GM23338 (cell line): ENCODE data around the gene PKP2. TPM values are rescaled to one million over a fixed set of nuclear protein-coding genes. Genes with fewer than 3 reads are reported as not detected.

Experiments used
- ATAC-seq: fragments of 200-7000 bp; cut with Tn5 transposase; 3 replicates; pipeline ENCODE4 v1.9.1; 2020
- DNase-seq: peaks from one replicate; pipeline ENCODE4 v3.0.0-alpha.2; 2015; ENCODE audit warnings: low spot score
- H2AFZ ChIP-seq: fragments of 200-600 bp; sonication (generic); 2 replicates; pipeline ENCODE4 v1.8.0; 2016; ENCODE audit warnings: antibody characterized with exemption, mild to moderate bottlenecking, moderate library complexity
- H3F3A ChIP-seq: fragments of 200-600 bp; sonication (generic); replicated peaks from 2 replicates; pipeline ENCODE4 v1.8.0; 2017; ENCODE audit warnings: antibody characterized with exemption, mixed run types, low read depth
- H3K27ac ChIP-seq: fragments of 200-600 bp; sonication (generic); 2 replicates; pipeline ENCODE4 v1.6.1; 2016; ENCODE audit warnings: low read depth
- H3K27me3 ChIP-seq: fragments of 200-600 bp; sonication (generic); 2 replicates; pipeline ENCODE4 v1.8.0; 2016; ENCODE audit warnings: mild to moderate bottlenecking, mixed run types, moderate library complexity; ENCODE audit not compliant: insufficient read depth
- H3K36me3 ChIP-seq: fragments of 200-600 bp; sonication (generic); 2 replicates; pipeline ENCODE4 v1.8.0; 2016; ENCODE audit warnings: mild to moderate bottlenecking; ENCODE audit not compliant: insufficient read depth
- H3K4me1 ChIP-seq: fragments of 200-600 bp; sonication (generic); 2 replicates; pipeline ENCODE4 v1.8.0; 2016; ENCODE audit warnings: mild to moderate bottlenecking, moderate library complexity; ENCODE audit not compliant: insufficient read depth
- H3K4me2 ChIP-seq: fragments of 200-600 bp; sonication (generic); 2 replicates; pipeline ENCODE4 v1.7.1; 2017; ENCODE audit warnings: mixed run types
- H3K4me3 ChIP-seq: fragments of 200-600 bp; sonication (generic); 2 replicates; pipeline ENCODE4 v1.6.1; 2016; ENCODE audit warnings: mixed run types
- H3K79me2 ChIP-seq: fragments of 200-600 bp; sonication (generic); replicated peaks from 2 replicates; pipeline ENCODE4 v1.8.0; 2017; ENCODE audit warnings: mild to moderate bottlenecking; ENCODE audit not compliant: insufficient read depth
- H3K9me2 ChIP-seq: fragments of 200-600 bp; sonication (generic); 2 replicates; pipeline ENCODE4 v1.8.0; 2017; ENCODE audit not compliant: insufficient read depth
- H4K20me1 ChIP-seq: fragments of 200-600 bp; sonication (generic); replicated peaks from 2 replicates; pipeline ENCODE4 v1.8.0; 2017; ENCODE audit warnings: mild to moderate bottlenecking; ENCODE audit not compliant: insufficient read depth
- H3K27ac Mint-ChIP-seq: 2 replicates; pipeline ENCODE4 v1.8.0; 2020; ENCODE audit warnings: inconsistent platforms, mild to moderate bottlenecking, moderate library complexity, mixed read lengths
- H3K27me3 Mint-ChIP-seq: 3 replicates; pipeline ENCODE4 v1.8.0; 2022; ENCODE audit warnings: low read depth, mild to moderate bottlenecking, moderate library complexity, mixed read lengths, inconsistent platforms; ENCODE audit not compliant: insufficient read depth, poor library complexity
- H3K36me3 Mint-ChIP-seq: 3 replicates; pipeline ENCODE4 v1.8.0; 2021; ENCODE audit warnings: low read depth, mild to moderate bottlenecking, inconsistent platforms, moderate library complexity, mixed read lengths
- H3K4me1 Mint-ChIP-seq: 3 replicates; pipeline ENCODE4 v1.8.0; 2020; ENCODE audit warnings: mild to moderate bottlenecking, inconsistent platforms, mixed read lengths
- H3K4me3 Mint-ChIP-seq: 3 replicates; pipeline ENCODE4 v1.8.0; 2021; ENCODE audit warnings: moderate library complexity, mild to moderate bottlenecking, inconsistent platforms, mixed read lengths
- H3K9me3 Mint-ChIP-seq: 3 replicates; pipeline ENCODE4 v1.8.0; 2020; ENCODE audit warnings: moderate library complexity, mild to moderate bottlenecking, inconsistent platforms, mixed read lengths
- EZH2phosphoT487 ChIP-seq: fragments of 200-600 bp; sonication (generic); IDR thresholded peaks from one replicate; pipeline ENCODE4 v1.8.1; 2018; ENCODE audit warnings: antibody characterized with exemption; ENCODE audit not compliant: unreplicated experiment
- NANOG ChIP-seq: IDR thresholded peaks from 2 replicates; pipeline ENCODE4 v1.6.1; 2016; ENCODE audit warnings: antibody characterized with exemption, borderline replicate concordance
- REST ChIP-seq: IDR thresholded peaks from one replicate; pipeline ENCODE4 v1.6.1; 2018; ENCODE audit warnings: antibody characterized with exemption; ENCODE audit not compliant: unreplicated experiment
- STAT1 ChIP-seq: IDR thresholded peaks from one replicate; pipeline ENCODE4 v1.6.1; 2016; ENCODE audit warnings: antibody characterized with exemption; ENCODE audit not compliant: unreplicated experiment
- ZNF462 ChIP-seq: fragments of 250-450 bp; sonication (Bioruptor Pico); IDR thresholded peaks from 2 replicates; pipeline ENCODE4 v1.5.0; 2020; ENCODE audit warnings: mild to moderate bottlenecking, moderate library complexity
- polyA plus RNA-seq: library from polyadenylated mRNA; unstranded; fragments of >200 nt; fragmentation: Nextera tagmentation; extraction: Ambion mirVana; gene quantifications from 2 replicates; pipeline ENCODE4 v1.2.1, GENCODE V29; 2016
- total RNA-seq: library from RNA; depleted of rRNA; stranded (reverse); fragments of >200 nt; shearing (Covaris generic); gene quantifications from 2 replicates; pipeline ENCODE4 v1.2.3, GENCODE V29; 2014

The PKP2 gene
- total and polyA plus RNA-seq, 2 experiments from 2014 or later: 24.6 to 47.6 TPM

GRCh38 chr12:32788405-32788804 lies 108.2 kb downstream of the PKP2 start (continued):
- no peak for TF ChIP-seq ZNF462 (CRISPR knock-in tag)
- no peak for TF ChIP-seq STAT1
- no peak for TF ChIP-seq EZH2phosphoT487

GRCh38 chr12:32785557-32785956 lies 111.0 kb downstream of the PKP2 start:
- ATAC-seq: no peak
- peaks cover 3% of the 10 kb centered on the region; the same call in 2 of the 3 replicates for H3K9me3 Mint-ChIP-seq
- H3K79me2 ChIP-seq: no peaks in the 10 kb centered on the region
- H3K4me1 Mint-ChIP-seq: no peaks in the 10 kb centered on the region; the same call in 2 of the 3 replicates
- no peak overlapping the region for H3K4me3 ChIP-seq
- H3K27me3 Mint-ChIP-seq: no peaks in the 10 kb centered on the region
- H3K4me2 ChIP-seq: no peak overlapping the region
- no peaks in the 10 kb centered on the region for H3K27me3 ChIP-seq
- H3K27ac Mint-ChIP-seq: no peak overlapping the region
- H3K36me3 ChIP-seq: no peaks in the 10 kb centered on the region
- peaks cover 9% of the 10 kb centered on the region for H3K9me2 ChIP-seq
- DNase-seq: no peak
- H4K20me1 ChIP-seq: no peaks in the 10 kb centered on the region
- no peaks in the 10 kb centered on the region for H3F3A ChIP-seq
- H3K4me3 Mint-ChIP-seq: no peak overlapping the region
- no peak overlapping the region; the same call in 1 of the 2 replicates for H3K27ac ChIP-seq
- H2AFZ ChIP-seq: no peak overlapping the region
- H3K36me3 Mint-ChIP-seq: peaks cover 3% of the 10 kb centered on the region; the same call in 1 of the 3 replicates
- no peaks in the 10 kb centered on the region for H3K4me1 ChIP-seq
- TF ChIP-seq ZNF462 (CRISPR knock-in tag) (no peak), REST (no peak), EZH2phosphoT487 (no peak), NANOG (no peak)
